GM19240 (cell line): ENCODE results near the gene ACVRL1.

Source experiments
- DNase-seq: peaks from one replicate; pipeline ENCODE4 v3.0.0; 2011; ENCODE audit warnings: low spot score; ENCODE audit not compliant: insufficient read length

Gene ACVRL1

DNA sequence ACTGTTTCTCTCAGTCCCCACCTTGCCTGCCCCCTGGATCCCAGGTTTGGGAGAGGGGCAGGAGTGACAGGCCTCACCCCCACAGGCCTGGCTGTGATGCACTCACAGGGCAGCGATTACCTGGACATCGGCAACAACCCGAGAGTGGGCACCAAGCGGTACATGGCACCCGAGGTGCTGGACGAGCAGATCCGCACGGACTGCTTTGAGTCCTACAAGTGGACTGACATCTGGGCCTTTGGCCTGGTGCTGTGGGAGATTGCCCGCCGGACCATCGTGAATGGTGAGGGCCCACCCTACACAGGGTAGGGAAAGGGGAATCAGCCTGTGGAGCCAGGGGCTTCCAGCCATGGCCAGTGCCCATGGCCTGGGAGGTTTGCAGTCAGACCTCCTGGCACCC, 8.6 kb downstream of the ACVRL1 start:
- no peak for DNase-seq

DNA sequence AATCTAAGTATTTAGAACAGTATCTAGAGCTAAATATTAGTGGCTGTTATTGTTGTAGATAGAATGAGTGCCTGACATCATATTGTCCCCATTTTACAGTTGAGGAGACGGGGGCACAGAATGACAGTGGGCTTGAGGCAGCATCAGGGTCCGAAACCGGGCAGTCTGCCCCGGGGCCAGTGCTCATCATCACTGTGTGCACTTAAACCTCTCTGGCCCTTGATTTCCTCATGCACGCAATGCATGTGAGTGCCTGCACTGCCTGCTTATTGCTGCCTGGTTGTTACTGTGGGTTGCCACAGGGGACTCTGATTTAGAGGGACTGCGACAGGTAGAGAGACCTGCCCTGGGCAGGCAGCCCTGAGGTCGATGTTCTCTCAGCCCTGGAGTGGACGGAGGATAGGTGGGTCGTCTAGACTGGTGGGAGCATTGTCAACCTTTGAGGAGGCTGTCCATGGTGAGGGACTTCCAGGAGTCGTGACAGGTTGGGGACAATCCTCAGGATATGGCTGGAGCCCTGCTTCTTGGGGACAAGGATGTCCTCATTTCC, 9.8 kb downstream of the ACVRL1 start:
- no peak for DNase-seq

DNA sequence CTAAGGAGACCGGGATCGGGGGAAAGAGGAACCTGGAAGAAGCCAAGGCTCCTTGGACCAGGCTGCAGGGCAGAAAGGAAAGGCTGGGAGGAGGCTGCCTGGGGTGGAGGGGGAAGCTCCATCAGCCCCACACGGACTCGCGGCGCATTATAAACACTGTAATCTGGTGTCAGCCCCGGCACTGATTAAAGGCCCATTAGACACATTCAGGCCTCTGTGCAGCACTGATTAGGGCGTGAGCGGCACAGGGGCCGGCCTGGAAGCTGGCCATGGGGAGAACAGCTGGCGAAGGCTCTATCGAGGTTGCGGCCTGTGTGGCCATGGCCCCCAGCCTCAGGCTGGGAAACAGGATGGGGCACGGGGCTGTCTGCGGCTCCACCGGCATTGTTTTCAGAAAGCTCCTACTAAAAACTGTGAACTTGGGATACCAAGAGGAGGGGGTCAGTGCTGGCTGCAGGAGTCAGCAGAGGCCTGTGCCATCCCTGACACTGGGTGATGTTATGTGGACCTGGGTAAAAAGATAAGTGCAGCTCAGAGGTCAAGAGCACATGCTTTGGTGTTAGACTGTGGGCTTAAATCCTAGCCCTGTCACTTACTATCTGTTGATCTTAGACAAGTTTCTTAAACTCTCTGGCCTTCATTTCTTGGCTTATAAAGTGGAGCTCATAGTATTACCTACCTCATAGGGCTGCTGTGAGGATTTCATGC, 10.6 kb downstream of the ACVRL1 start:
- no peak for DNase-seq

DNA sequence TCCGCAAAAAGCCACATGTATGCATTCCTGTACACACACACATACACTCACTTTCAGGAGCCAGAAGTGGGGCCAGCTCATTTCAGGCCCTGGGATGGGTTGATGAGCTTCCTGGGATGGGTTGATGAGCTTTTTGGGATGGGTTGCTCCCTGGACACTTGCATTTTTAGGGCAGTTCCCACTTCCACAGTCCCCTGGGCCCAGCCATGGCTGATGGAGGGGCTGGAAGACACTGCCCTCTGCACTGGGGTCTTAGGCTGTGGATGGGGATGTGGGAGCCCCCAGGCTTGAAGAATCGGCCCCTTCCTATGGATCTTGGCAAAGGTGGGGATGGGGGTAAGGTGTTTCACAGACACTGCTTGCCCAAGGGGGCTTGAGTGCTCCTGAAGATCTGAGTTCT, 12.7 kb downstream of the ACVRL1 start:
- no peak for DNase-seq

DNA sequence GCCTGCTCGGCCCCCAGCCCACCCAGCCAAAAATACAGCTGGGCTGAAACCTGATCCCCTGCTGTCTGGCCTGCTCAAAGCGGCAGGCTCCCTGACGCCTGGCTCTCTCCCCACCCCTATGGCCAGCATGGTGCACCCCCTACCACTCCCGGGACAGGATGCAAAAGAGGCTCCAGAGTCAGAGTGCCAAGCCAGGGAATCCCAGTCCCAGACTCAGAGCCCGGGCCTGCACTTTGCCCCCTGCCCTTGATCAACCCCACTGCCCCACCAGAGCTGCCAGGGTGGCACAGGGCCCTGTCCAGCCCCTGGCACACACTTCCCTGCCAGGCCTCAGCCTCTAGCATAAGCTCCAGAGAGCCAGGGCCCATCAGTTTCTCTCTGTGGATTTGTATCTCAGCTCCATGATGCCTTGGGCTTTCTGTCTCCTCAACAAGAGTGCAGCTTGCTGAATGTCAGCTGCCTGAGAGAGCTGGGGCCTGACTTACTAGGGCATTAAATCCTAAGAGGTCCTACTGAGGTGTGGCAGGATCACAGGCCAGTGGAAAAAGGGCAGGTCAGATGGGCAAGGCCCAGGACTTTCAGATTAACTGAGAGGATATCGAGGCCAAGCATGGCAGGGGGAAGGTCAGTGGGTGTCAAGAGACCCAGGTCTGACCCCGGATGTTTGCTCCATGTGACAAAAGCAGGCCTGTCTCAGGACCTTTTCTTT, 13.9 kb downstream of the ACVRL1 start:
- no peak for DNase-seq

DNA sequence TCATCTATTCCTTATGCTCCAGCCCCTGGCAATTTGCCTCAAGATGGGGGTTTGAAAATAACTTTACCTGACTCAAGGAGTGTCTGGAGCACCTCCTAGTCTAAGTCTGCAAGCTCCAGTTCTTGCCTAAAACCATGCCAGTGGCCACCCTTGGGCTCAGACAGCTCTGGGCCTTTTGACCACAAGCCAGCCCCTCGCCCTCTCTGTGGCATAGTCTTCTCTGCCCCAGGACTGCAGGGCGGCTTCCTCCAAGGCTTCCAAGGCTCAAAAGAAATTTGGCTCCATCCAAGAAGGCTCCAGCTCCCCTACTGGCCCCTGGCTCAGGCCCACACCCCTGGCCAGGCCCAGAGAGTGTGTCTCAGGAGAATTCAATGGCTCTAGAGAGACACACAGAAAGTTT, 14.8 kb downstream of the ACVRL1 start:
- no peak for DNase-seq

DNA sequence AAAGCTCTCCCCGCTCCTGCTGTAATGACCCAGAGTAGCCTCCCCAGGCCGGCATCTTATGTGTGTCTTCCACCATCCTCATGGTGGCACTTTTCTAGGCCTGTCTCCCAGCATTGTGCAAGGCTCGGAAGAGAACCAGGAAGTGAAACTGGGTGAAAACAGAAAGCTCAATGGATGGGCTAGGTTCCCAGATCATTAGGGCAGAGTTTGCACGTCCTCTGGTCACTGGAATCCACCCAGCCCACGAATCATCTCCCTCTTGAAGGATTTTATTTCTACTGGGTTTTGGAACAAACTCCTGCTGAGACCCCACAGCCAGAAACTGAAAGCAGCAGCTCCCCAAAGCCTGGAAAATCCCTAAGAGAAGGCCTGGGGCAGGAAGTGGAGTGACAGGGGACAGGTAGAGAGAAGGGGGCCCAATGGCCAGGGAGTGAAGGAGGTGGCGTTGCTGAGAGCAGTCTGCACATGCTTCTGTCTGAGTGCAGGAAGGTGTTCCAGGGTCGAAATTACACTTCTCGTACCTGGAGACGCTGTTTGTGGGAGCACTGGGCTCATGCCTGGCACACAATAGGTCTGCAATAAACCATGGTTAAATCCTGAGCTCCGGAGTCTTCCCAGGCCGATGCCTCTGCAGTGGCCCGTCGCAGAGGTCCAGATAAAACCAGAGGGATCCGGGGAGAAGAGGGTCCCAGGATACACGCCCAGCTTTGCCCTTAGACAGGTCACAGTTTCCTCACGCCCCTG, 15.6 kb downstream of the ACVRL1 start:
- DNase-seq: no peak

DNA sequence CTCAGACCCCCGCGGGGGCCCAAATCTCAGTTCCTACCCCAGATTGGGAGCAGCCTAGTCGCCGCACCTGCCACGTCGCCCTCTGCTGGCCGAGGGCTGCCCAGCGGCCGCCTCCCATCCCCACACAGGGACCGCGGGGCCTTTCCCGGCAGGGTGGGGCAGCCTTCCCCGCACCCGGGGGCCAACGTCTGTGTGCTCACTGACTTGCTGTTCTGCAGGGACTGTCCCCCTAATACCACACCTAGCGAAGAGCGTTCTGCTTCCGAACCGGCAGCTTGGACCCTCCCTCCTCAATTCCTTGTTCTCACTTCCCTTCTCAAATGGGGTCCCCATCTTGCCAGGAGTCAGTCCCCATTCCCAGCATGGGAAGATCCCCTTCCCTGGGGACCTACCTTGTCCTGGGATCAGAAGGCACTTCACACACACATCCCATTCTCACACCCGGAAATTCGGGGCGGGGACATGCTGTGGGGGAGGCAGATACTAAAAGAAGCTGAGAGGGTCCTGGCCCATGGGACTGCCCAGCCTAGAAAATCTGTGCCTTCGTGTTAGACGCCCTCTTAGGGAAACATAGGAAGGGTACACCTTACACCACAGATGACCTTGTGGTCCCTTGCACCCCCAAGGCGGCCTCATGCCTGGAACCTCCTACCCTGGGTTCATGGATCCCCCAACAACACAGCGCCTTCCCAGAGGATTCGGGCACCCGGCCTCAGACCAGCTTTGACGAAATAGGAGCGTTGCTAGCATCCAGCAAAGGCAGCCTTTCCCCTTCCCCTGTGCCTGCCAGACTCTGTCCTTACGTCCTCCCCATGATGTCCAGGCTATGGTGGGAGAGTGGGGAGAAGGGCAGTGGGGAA, 16.4 kb downstream of the ACVRL1 start:
- DNase-seq: no peak

DNA sequence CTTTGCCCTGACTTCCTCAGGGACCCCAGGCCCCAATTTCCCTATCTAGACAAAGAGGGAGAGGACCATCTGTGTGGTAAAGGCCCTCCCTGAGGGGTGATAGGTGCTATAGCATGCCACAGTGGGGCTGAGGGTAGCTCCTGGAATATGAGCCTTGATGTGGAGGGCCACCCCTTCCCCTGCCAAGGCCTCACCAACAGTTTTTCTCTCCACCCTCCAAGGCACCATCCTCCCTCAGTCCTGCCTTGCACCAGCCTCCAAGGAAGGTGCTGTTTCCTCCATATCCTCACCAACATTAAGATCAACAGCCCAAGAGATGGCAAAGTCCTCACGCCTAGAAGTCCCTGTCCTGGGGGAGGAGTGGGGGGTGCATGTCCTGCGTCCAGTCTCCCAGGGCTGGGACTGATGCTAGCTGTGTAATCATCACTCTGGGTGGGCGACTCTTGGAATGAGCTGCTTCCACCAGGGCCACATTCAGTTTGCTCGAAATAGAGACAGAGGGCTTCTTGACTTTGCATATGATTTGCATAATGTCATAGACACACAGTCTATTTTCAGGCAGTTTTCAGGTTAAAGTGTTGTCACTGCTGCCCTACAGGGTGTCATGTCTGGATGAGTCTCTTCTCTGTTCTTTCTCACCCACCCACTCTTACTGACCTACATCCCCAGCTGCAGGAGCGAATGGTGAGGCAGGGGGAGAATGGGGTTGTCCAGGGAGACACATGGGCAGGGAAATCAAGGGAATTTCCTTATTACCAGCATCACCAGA, 17.4 kb downstream of the ACVRL1 start:
- no peak for DNase-seq

DNA sequence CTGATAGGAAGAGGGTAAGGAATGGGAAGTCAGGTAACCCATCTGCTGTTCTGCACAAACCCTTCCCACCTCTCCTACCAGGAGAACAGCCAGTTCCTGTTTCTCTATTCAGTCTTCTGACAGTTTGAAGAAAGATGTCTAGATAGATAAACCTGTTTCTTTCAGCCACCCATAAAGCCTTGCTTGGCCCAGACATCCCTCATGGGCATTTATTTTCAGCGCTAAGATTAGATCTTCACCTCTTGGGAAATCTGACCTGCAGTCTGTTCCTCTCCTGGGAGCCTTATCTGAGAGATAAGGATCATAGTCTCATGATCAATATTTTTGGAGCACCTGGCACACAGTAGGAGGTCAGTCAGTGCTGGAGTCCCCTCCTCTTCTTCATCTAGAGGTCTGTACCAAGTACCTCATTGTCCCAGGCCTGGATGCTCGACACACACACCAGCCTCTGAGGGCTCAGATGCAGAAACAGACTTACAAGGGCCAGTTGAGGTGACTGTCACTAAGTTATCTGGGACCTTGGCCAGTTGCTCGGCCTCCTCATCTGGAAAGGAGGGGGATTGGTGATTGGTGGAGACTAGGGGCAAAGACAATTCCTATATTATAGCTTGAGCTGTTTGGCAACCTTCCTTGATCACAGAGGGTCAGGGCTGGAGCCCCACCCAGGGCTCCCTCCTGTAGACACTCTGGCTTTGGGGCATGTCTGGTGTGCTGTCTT, 18.2 kb downstream of the ACVRL1 start:
- DNase-seq: no peak

DNA sequence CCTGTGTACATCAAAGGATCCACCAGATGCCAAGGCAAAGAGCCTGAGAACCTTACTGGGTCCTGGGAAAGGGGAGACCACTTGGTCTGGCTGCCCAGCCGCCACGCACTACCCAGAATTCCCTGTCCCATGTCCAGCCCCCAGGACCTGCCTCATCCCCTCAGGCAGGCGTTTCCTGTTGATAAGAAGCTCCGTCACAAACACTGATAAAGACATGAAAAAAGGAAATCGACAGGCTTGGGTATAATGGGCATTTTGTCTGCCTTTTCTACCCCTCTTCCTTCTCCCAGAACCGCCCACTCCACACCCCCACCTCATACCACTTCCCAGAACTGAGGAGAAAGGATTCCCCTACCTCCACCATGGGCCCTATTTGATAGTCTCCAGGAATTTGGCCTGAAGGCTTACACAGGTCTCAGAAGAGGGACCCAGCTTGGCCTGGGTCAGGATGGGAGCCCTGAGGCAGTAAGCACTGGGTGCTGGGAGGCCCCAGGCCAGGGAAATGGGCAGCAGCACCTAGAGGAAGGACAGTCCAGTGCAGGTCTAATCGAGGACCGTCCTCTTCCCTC, 18.8 kb downstream of the ACVRL1 start:
- no peak for DNase-seq

DNA sequence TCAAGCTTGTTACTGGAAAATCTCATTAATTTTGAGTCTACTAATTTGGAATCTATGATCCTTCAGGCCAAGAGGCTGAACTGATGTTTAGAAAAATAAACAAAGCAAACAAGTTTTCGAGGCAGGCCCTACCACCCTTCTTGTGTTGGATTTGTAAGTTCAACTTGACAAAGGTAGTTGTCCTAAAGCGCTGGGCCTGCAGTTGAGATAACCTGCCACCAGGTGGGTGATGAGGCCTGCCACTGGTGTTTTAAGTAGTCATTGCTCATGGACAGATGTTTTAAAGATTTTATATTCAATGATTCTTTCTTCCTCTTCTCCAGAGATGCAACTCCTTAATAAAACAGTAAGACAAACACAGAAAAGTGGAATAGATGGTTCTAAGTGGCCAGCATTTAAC, 19.4 kb downstream of the ACVRL1 start:
- no peak for DNase-seq

DNA sequence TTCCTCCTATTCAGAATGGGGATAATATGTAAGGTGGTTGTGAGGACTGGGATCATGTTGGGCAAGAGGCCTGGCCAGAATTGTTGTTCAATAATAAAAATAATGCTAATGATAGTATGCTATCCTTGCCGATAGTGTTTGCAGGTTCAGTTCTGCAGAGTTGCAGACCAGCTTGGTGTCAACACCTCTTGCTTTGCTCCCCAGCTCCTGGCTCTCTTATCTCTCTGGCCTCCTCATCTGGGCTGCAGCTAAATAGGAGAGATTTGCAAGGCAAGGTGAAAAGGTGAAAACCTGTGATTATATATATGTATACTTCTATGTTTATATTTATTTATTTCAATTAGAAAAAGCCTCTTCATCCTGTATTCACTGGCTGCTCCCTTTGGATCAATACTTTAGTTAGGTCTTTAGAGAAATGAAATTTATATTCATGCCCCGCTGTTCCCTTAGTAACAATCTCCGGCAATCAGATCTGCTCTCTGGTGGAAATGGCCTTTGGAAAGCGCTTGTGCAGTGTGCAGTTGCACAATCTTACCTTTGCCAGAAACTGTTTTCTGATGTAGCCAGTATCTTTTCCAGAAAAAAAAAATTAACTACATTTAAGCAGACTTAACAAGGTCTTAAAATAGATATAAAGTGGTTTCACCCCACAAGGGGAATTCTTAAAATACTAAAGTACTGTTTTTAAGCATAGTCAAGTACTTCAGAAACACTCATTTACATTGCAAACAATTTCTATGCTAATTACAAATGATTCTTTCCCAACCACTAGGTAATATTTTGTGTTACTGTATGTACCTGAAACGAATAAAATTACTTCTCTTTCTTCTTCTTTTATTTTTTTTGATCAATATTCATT, 25.1 kb downstream of the ACVRL1 start:
- no peak for DNase-seq

DNA sequence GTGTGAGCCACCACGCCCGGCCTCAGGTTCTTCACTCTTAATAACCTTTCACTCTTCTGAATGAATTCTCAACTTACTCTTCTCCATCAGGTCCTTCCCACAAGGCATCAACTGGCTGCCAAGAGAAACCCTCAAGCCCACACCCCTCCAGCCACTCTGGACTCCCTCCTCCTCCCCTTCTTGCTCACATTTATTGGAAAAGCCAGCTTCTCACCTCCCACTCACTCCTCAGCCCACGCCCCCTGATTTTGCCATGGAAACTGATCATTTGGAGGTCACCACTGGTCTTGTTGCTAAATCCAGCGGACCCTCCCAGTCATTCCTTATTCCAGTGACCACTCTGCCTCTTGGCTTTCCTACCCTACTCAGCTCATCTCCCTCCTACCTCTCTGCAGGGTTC, 26.8 kb downstream of the ACVRL1 start:
- DNase-seq: no peak

DNA sequence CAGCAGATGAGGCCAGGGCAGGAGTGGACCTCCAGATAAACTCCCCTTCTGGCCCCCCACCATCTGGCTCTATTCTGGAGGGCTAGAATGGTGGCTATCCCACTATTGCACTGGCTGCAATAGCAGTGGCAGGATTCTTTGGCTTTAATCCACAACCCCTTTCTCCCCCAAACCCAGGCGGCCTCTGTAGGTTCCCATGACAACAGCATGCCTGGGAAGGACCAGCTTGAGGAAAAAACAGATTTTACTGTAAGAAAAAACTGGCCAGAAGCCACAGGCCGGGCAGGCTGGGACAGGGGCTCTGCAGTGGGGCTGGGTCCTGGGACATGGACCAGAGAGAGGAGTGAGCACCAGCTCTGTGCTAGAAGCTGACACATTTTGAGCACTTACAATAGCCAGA, 30.6 kb downstream of the ACVRL1 start:
- DNase-seq: no peak

DNA sequence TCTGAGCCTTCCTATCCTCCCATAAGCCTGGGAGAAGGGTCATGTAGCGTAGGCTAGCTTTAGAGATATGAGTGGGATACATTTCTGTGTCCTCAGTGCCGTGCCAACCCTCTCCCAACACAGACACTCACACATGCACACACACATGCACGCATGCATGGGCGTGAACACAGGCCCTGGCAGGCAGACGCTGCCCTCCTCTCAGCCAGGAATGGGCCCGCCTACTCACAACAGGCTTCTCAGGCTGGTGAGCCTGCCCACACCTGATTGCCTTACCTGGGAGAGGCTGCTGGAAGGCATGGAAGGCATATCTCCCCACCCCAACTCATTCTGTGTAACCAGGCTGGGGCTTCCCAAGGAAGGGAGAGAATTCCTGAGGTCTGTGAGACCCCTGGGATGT, 31.4 kb downstream of the ACVRL1 start:
- DNase-seq: no peak

DNA sequence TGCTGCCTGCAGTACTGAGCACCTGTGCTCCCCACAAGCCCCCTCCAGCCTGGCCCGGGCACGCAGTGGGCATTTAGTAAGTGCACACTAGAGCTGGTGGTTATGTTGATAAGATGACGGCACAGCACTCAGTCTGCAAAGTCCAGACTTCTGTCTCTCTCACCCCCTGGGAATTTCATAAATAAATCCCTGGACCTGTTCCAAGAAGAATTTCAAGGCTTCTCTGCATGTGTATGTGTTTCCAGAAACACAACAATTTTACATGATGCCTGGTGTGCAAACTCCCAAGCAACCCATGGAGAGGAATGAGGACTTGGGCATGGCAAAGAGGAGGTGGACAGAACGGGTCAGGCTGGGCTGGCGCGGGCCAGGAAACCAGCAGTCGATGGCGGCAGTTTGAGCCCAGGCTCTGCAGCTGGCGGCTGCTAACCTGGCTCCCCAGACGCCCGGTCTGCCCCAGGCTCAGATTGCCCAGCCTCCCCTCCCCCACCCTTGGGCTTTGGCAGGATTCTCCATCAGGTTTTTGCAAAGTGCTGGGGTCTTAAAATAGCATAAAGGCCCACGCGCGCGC, 33.8 kb downstream of the ACVRL1 start:
- DNase-seq: no peak

DNA sequence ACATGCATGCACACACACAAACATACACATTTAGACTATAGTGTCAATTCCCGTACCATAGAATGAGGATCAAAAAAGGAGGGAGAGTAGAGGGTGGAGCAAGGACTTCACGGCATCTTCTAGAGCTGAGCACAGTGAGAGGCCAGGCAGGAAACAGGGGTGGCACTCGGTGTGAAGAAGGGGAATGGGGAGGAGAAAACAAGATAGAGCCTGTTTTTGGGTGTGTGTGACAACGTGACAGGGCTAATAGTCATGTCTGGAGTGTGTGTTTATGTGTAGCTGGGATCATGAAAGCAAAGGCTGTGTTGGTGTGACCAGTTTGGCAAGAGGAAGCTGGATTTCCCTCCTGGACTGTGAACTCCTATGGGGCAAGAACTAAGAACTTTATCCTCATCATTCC, 34.3 kb downstream of the ACVRL1 start:
- DNase-seq: no peak
